Sigmoid colon (tissue), 7 donors: ENCODE data around the gene GGT7. TPM values are rescaled to one million over a fixed set of nuclear protein-coding genes. Genes with fewer than 3 reads are reported as not detected.

Source experiments
- DNase-seq: peaks from one replicate; pipeline ENCODE4 v3.0.0-alpha.2; 2019
- H3K27ac ChIP-seq, 4 donors: fragments of 200-600 bp; sonication (generic); one replicate each; pipeline ENCODE4 v1.5.1; 2016 to 2019; ENCODE audit warnings: mild to moderate bottlenecking in 1 of 4
- H3K27me3 ChIP-seq, 3 donors: fragments of 200-600 bp; sonication (generic); one replicate each; pipeline ENCODE4 v1.5.1; 2019; ENCODE audit warnings: mild to moderate bottlenecking in 1 of 3
- H3K36me3 ChIP-seq, 4 donors: fragments of 200-600 bp; sonication (generic); one replicate each; pipeline ENCODE4 v1.5.1; 2016 to 2019
- H3K4me1 ChIP-seq, 4 donors: fragments of 200-600 bp; sonication (generic); one replicate each; pipeline ENCODE4 v1.5.1; 2017 to 2019
- H3K4me3 ChIP-seq, 4 donors: fragments of 200-600 bp; sonication (generic); one replicate each; pipeline ENCODE4 v1.5.1; 2017 to 2019; ENCODE audit warnings: mild to moderate bottlenecking in 2 of 4, moderate library complexity in 1 of 4
- H3K9me3 ChIP-seq, 4 donors: fragments of 200-600 bp in 3 of 4; sonication (generic) in 3 of 4; one replicate each; pipeline versions ENCODE4 v1.5.1 to v1.6.1; 2013 to 2019
- CTCF ChIP-seq, 4 experiments: fragments of 450-650 bp in 3 of 4; fragments of 200-600 bp in 1 of 4; IDR thresholded peaks; one replicate each; pipeline ENCODE4 v1.5.1; 2016 to 2019; ENCODE audit warnings: antibody characterized with exemption in 4 of 4, mild to moderate bottlenecking in 3 of 4, moderate library complexity in 2 of 4
- EP300 ChIP-seq, 4 donors: sonication (generic); formaldehyde crosslinking; IDR thresholded peaks; one replicate each; pipeline ENCODE4 v1.6.1; 2017; ENCODE audit warnings: antibody characterized with exemption in 4 of 4
- POLR2A ChIP-seq, 2 donors: fragments of 450-650 bp; IDR thresholded peaks; one replicate each; pipeline ENCODE4 v1.6.1; 2016; ENCODE audit warnings: antibody characterized with exemption in 2 of 2, mild to moderate bottlenecking in 2 of 2, moderate library complexity in 2 of 2
- POLR2AphosphoS5 ChIP-seq, 4 donors: sonication (generic); formaldehyde crosslinking; IDR thresholded peaks; one replicate each; pipeline ENCODE4 v1.6.1; 2017; ENCODE audit warnings: antibody characterized with exemption in 4 of 4
- WGBS, 2 donors: extraction: QIAGEN DNeasy Blood & Tissue Kit; methylation state at CpG; one replicate each; pipeline ENCODE4 v1.1.7; 2013; 5-methylcytosine and 5-hydroxymethylcytosine counted together
- intact Hi-C: fragments of 100-400 bp; cut with DNase I; formaldehyde crosslinking; loops from one replicate; pipeline ENCODE4 v1.15.1; 2023
- polyA plus RNA-seq, 3 donors: library from polyadenylated mRNA; stranded (reverse); fragments of 200-250 nt; gene quantifications; one replicate each; pipeline ENCODE4 v1.2.3, GENCODE V29; 2013
- total RNA-seq, 4 donors: library from RNA; depleted of rRNA; stranded (reverse); fragments of >200 nt; gene quantifications; one replicate each; pipeline ENCODE4 v1.1.0, GENCODE V29; 2016
- donor health status: healthy with polysubstance abuse.
- donor health status: Bipolar disorder and iron deficiency.
- donor health status: healthy.

The GGT7 gene
- total and polyA plus RNA-seq, 7 donors: 1.8 to 23.8 (median 12.4) TPM

- intact Hi-C loops: no loop called here
- H3K27me3 ChIP-seq: no peaks in the 10 kb centered on the region
- no peaks in the 10 kb centered on the region for H3K4me1 ChIP-seq
- no peak for DNase-seq
- peaks cover 0 to 20% (median 6%) of the 10 kb centered on the region in 4 donors for H3K36me3 ChIP-seq
- no peak overlapping the region for H3K4me3 ChIP-seq
- H3K27ac ChIP-seq: no peak overlapping the region
- no peaks in the 10 kb centered on the region for H3K9me3 ChIP-seq
- no peak for TF ChIP-seq POLR2A (IDR thresholded peaks at IDR 0.05)
- TF ChIP-seq POLR2AphosphoS5 (IDR thresholded peaks at IDR 0.05): no peak
- TF ChIP-seq EP300 (IDR thresholded peaks at IDR 0.05): no peak
- no peak for TF ChIP-seq CTCF (IDR thresholded peaks at IDR 0.05)
- 94 to 96% methylated on average over 2 of the region's 2 CpGs for WGBS, 2 donors
Observed at GRCh38 chr20:34843421-34843820, 29.2 kb downstream of the GGT7 start.

- intact Hi-C loops: no loop called here
- no peak for DNase-seq
- TF ChIP-seq EP300 (IDR thresholded peaks at IDR 0.05): no peak
- no peak for TF ChIP-seq POLR2AphosphoS5 (IDR thresholded peaks at IDR 0.05)
- peaks cover 0 to 7% (median 0%) of the 10 kb centered on the region in 4 donors for H3K36me3 ChIP-seq
- no peak overlapping the region for H3K27ac ChIP-seq
- 73 to 75% methylated on average over 2 of the region's 2 CpGs for WGBS, 2 donors
- no peaks in the 10 kb centered on the region for H3K9me3 ChIP-seq
- H3K4me1 ChIP-seq: no peaks in the 10 kb centered on the region
- H3K4me3 ChIP-seq: no peak overlapping the region
- no peaks in the 10 kb centered on the region for H3K27me3 ChIP-seq
Observed at GRCh38 chr20:34842143-34842542, 30.5 kb downstream of the GGT7 start.

- Histone ChIP-seq H3K27me3 (no peaks in the 10 kb centered on the region), H3K27ac (no peak overlapping the region), H3K36me3 (no peaks in the 10 kb centered on the region), H3K4me3 (no peak overlapping the region), H3K4me1 (no peaks in the 10 kb centered on the region), H3K9me3 (no peaks in the 10 kb centered on the region)
- WGBS, 2 donors: 14 to 56% methylated on average over 6 of the region's 6 CpGs
- peak in 3 of 4 experiments; percentile 28 to 39 (median 31) for TF ChIP-seq CTCF (IDR thresholded peaks at IDR 0.05)
- TF ChIP-seq POLR2A (IDR thresholded peaks at IDR 0.05): no peak
- intact Hi-C loops: no loop called here
- DNase-seq: no peak
Observed at GRCh38 chr20:34834459-34834893, 38.2 kb downstream of the GGT7 start.

- H3K27me3 ChIP-seq: no peaks in the 10 kb centered on the region
- no peaks in the 10 kb centered on the region for H3K9me3 ChIP-seq
- no peak for DNase-seq
- no peak overlapping the region for H3K4me3 ChIP-seq
- H3K4me1 ChIP-seq: no peaks in the 10 kb centered on the region
- WGBS, 2 donors: 75 to 82% methylated on average over 5 of the region's 5 CpGs
- intact Hi-C loops: no loop called here
- TF ChIP-seq POLR2AphosphoS5 (IDR thresholded peaks at IDR 0.05) (no peak), CTCF (IDR thresholded peaks at IDR 0.05) (no peak)
- H3K36me3 ChIP-seq: no peaks in the 10 kb centered on the region
- no peak overlapping the region for H3K27ac ChIP-seq
Observed at GRCh38 chr20:34831936-34832335, 40.7 kb downstream of the GGT7 start.

DNA sequence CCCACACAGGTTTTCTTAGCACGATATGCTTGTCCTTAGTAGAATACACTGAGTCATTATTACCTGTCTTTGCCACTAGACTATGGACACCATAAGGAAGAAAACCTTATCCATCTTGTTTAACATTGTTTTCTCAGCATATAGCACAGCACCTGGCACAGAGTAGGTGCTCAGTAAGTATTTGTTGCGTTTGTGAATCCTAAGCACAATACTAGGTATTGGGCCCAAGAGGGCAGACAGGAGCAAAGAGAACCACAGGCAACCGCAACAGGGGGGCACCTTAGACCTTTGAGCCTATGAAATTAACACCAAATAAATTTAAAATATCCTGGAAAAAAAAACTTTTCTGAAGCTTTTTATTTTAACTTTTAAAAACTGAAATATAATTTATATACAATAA is 43.5 kb downstream of the GGT7 start:
- TF ChIP-seq POLR2AphosphoS5 (IDR thresholded peaks at IDR 0.05) (no peak), POLR2A (IDR thresholded peaks at IDR 0.05) (no peak), EP300 (IDR thresholded peaks at IDR 0.05) (no peak), CTCF (IDR thresholded peaks at IDR 0.05) (no peak)
- Histone ChIP-seq H3K27ac (no peak overlapping the region), H3K9me3 (no peaks in the 10 kb centered on the region), H3K4me1 (peaks cover 0 to 10% (median 2%) of the 10 kb centered on the region in 4 donors), H3K27me3 (no peaks in the 10 kb centered on the region), H3K36me3 (no peaks in the 10 kb centered on the region), H3K4me3 (no peak overlapping the region)
- DNase-seq: no peak
- intact Hi-C loops: loop anchor here (5.0 kb wide), 1 partner anchor 43 kb away; the partner anchor contains the start of gene GGT7
- WGBS, 2 donors: 88 to 89% methylated on average over 3 of the region's 3 CpGs
